Measurements from ENCODE around the gene ZNF579.
"Not testable (repeated sequence)": the region's sequence is repeated elsewhere in the genome, so short reads cannot be mapped to it uniquely, and the experiment has no call there.

ZNF579 gene

GRCh38 chr19:55539090-55539984 lies 41.3 kb downstream of the ZNF579 start:
- DNase-seq = no peak

GRCh38 chr19:55538132-55538531 lies 42.5 kb downstream of the ZNF579 start:
- DNase-seq = no peak

GRCh38 chr19:55537741-55538111 lies 42.9 kb downstream of the ZNF579 start:
- DNase-seq = no peak

GRCh38 chr19:55536951-55537740 lies 43.5 kb downstream of the ZNF579 start, which contains the start of gene SBK2:
Gene SBK2 (minus strand): TSS chr19:55537133. CDS start chr19:55536294, 839 bp downstream.
- no peak for DNase-seq

- DNase-seq = no peak
These were observed 44.3 kb downstream of the ZNF579 start for GRCh38 chr19:55536366-55536765.

GRCh38 chr19:55535965-55536350 lies 44.7 kb downstream of the ZNF579 start:
- no peak for DNase-seq

GRCh38 chr19:55535173-55535964 lies 45.3 kb downstream of the ZNF579 start:
- DNase-seq = no peak

GRCh38 chr19:55534280-55534679 lies 46.4 kb downstream of the ZNF579 start:
- not testable (repeated sequence) for DNase-seq

- DNase-seq = no peak
These were observed 49.7 kb downstream of the ZNF579 start for GRCh38 chr19:55530996-55531395.

GRCh38 chr19:55529636-55530234 lies 50.9 kb downstream of the ZNF579 start:
- DNase-seq = no peak

- no peak for DNase-seq
These were observed 52.4 kb downstream of the ZNF579 start for GRCh38 chr19:55528030-55528803.

- no peak for DNase-seq
These were observed 53.2 kb downstream of the ZNF579 start for GRCh38 chr19:55527197-55528029.

Measured in central memory CD4-positive, alpha-beta T cell (primary cell).